Eye (tissue), 1 donor: ENCODE data around the gene KRTAP5-10.
"Not testable (repeated sequence)": the region's sequence is repeated elsewhere in the genome, so short reads cannot be mapped to it uniquely, and the experiment has no call there.

Source experiments
- DNase-seq: peaks from one replicate; pipeline ENCODE4 v3.0.0-alpha.2; 2015

The KRTAP5-10 gene

DNA sequence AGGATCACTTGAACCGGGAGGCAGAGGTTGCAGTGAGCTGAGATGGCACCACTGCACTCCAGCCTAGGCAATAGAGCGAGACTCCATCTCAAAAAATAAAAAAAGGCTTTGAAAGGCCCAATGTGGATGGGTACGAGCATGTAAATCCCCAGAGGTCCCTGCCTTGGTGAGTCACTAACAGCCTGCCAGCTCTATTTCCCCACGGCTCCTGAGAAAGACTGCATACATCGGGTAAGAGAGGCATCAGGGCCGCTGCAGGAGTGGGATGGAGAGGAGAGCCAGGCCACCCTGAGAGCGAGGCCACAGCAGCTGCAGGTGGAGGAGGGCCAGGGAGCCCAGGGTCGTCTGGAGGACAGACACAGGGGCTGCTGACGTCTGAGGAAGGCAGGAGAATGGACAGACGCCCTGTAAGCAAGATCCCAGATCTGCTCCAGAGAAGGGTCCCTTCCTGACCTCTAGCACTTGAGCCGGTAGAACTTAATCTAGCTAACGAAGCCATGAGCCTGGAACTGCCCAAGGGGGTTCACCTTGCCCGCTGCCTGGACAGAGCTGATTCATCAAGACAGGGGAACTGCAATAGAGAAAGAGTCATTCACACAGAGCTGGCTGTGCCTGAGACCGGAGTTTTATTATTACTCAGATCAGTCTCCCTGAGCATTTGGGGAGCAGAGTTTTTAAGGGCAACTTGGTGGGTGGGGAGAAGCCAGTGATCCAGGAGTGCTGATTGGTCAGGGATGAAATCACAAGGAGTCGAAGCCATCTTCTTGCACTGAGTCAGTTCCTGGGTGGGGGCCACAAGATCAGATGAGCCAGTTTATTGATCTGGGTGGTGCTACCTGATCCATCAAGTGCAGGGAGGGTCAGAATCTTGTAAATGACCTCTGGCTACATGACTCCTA, 22.2 kb upstream of the KRTAP5-10 start:
- no peak for DNase-seq

DNA sequence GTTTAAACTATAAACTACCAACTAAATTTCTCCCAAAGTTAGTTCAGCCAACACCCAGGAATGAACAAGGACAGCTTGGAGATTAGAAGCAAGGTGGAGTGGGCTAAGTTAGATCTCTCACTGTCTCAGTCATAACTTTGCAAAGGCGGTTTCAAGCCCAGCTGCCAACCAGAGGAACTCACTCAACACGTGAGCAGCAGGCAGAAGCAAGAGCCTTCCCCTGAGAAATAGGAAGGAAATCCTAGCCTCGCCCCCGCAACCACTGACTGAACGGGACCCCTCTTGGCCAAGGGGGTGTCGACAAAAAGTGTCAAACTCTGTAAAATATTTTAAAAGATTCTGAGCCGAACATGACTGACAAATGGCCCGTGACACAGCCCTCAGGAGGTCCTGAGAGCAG, 21.5 kb upstream of the KRTAP5-10 start:
- DNase-seq = no peak

DNA sequence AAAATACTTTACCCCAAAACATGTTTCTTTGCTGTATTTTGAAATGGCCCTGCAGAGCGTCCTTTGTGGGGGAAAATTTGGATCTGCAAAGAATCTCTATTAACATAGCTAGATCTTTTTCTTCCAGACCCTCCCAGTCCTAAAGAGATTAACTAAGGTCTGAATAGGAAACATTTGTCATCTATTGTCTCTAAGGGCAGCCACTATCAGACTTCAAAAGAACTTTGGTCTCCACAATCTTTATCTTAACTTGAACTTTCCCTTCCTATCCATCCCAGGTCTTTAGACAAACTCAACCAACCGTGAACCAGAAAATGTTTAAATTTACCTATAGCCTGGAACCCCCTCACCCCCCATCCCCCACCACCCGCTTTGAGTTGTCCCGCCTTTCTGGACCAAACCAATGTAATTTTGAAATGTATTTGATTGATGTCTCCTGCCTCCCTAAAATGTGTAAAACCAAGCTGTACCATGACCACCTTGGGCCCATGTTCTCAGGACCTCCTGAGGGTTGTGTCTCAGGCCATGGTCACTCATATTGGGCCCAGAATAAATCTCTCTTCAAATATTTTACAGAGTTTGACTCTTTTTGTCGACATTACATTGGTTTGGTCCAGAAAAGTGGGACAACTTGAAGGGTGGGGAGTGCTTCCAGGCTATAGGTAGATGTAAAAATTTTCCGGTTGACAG, 20.7 kb upstream of the KRTAP5-10 start:
- DNase-seq = no peak

DNA sequence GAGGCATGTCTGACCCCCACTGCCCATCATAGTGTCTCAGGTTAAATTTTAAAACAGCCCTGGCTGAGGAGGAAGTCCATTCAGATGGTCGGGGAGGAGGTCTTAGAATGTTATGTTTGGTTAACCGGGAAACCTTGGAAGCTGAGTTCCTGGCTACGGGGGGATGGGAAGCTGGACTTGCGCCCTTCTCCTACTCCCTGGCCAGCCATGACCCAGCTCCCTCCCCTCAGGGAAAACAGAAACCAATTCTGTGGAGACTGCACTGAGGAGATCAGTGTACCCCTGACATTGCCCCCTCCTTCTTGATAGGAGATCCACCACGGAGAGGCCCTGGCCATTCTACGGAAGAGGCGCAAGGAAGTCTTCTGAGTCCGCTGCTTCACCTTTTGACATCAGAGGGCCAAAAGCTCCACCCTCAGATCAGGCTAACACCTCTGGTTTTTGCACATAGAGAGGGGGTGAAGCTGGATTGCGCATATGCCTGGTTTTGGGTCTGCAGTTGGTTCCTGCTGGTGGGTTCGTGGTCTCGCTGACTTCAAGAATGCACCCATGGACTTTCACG, 19.9 kb upstream of the KRTAP5-10 start:
- DNase-seq = no peak

DNA sequence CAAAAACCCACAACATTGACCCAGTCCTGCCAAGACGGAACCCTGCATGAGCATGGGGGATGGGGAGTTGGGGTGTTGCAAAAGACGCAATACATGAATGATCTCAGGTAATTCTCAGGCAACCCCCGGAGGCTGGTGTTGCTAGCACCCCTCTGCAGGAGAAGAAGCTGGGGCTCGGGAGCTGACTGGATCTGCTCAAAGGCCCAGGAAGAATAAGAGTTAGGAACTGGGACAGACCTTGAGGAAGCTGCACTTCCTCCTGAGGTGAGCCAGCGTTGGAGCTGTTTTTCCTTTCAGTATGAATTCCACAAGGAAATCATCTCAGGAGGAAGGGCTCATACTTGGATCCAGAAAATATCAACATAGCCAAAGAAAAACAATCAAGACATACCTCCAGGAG, 17.2 kb upstream of the KRTAP5-10 start, which contains the start of gene KRTAP5-9:
Gene KRTAP5-9 (plus strand): TSS at position 301 of the 400 bp plus-strand sequence. CDS start 238 bp downstream, outside the sequence.
- no peak for DNase-seq

DNA sequence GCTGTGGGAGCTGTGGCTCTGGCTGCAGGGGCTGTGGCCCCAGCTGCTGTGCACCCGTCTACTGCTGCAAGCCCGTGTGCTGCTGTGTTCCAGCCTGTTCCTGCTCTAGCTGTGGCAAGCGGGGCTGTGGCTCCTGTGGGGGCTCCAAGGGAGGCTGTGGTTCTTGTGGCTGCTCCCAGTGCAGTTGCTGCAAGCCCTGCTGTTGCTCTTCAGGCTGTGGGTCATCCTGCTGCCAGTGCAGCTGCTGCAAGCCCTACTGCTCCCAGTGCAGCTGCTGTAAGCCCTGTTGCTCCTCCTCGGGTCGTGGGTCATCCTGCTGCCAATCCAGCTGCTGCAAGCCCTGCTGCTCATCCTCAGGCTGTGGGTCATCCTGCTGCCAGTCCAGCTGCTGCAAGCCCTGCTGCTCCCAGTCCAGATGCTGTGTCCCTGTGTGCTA, 16.6 kb upstream of the KRTAP5-10 start:
- DNase-seq = no peak

DNA sequence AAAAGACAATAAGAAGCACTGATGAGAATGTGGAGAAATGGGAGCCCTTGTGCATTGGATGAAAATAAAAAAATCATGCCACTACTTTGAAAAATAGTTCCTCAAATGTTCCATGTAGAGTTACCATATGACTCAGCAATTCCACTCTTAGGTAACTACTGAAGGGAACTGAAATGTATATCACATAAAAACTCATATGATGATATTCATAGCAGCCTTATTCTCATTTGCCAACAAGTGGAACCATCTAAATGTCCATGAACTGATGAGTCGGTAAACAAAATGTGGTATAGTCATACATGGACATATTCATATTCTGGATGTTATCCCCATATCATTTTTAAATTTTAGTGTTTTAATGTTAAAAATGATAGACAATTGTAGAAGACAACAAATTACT, 13.7 kb upstream of the KRTAP5-10 start:
- no peak for DNase-seq

DNA sequence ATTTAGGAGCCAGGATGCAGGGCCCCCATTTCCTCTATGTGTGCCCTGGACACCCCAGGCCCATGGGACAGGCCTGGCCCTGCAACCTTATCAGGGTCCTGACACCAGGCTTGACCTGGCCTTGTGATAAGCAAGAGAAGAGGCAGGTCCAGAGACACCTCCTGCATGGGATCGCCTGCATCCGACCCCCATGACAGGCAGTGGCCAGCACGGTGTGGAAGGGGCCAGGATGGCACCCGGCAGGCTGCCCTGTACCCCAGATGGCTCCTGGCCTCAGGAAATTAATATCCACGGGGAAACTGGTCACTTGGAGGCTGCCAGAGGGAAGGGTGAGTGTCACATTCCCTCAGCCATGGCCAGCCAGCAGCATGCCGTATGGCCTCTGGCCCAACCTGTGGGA, 10.4 kb upstream of the KRTAP5-10 start:
- no peak for DNase-seq

DNA sequence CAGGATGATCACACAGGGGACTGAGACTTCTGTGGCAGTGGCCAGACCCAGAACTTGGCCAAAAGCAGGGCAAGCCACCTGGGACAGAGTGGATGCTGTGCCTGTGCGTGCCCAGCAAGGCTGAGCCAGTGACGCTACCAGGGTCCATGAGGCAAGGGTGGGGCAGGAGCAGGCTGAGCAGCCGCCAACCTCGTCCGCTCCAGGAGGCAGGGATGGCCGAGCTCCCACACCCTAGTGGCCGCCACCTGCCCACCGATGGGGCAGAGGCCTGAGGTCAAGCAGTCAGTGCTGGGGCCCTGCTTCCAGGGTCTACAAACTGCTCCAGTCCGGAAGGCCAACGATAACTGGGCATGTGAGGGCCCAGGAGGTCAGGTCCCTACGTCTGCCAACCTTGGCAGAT, 9.9 kb upstream of the KRTAP5-10 start:
- no peak for DNase-seq

DNA sequence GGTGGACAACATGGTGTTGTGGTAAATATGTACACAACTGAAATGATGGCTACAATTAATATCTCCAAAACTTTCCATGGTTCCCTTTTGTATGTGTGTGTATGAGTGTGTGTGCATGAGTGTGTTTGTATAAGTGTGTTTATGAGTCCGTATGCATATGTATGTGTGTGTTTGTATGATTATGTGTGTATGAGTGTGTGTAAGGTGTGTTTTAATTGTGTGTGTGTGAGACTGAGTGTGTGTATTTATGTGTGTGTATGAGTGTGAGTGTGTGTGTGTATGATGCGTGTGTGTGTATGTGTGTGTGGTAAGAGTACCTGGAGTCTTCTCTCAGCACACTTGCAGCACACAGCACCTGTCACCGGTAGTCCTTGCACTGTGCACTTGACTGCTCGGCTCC, 9.3 kb upstream of the KRTAP5-10 start:
- DNase-seq = no peak

DNA sequence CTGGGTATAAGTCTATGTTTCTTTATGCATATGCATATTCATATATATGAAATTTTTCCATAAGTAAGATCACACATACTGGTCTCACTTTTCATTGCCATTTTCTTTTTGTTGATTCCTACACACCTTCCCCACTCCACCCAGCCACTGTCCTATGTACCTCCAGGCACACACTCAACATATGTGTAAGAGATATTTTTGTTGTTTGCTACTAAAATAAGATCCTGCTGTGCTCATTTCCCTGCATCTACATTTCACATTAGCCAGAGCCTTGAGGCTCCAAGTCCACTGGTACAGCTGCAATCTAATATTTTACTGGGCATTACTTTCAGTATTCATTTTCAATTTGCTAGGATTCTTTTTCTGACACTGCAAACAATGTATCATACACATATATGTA, 8.1 kb upstream of the KRTAP5-10 start:
- no peak for DNase-seq

DNA sequence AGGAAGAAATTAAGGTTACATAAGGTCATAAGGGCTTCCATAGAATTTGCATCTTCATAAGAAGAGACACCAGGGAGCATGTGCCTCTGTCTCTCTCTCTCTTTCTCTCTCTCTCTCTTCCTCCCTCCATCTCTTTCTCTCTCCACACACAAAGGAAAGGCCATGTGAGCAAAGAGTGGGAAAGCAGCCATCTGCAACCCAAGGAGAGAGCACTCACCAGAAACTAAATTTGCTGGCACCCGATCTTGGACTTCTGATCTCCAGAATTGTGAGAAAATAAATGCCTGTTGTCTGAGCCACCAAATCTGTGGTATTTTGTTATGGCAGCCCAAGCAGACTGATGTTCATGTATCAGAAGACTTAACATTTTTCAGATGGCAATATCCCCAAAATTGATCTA, 6.4 kb upstream of the KRTAP5-10 start:
- DNase-seq = no peak

DNA sequence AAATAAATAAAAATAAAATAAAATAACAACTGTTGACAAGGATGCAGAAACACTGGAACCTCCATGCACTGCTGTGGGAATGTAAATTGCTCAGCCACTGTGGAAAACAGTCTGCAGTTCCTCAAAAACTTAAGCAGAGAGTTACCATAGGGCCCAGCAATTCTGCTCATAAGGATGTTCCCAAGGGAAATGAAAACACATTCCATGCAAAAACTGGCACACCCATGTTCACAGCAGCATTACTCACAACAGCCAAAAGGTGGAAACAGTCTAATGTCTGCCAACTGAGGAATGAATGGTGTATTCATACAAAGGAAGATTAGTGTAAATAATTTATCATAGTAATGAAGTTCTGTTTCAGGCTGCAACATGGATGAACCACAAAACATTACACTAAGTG, 3.2 kb upstream of the KRTAP5-10 start:
- no peak for DNase-seq

DNA sequence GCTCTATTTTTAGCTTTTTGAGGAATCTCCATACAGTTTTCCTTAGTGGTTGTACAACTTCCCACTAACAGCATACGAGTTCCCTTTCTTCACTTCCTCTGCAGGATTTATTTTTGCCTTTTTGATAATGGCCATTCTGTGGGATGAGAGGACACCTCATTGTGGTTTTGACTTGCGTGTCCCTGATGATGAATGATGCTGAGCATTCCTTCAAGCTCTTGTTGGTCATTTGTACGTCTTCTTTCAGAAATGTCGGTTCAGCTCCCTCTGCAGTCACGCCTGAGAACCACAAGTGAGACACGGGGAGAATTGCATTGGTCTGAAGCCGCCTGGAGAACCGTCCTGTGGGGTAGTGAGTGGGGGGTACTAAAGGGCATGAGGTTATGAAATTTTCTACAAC, 2.0 kb upstream of the KRTAP5-10 start:
- DNase-seq = peak; percentile 52

DNA sequence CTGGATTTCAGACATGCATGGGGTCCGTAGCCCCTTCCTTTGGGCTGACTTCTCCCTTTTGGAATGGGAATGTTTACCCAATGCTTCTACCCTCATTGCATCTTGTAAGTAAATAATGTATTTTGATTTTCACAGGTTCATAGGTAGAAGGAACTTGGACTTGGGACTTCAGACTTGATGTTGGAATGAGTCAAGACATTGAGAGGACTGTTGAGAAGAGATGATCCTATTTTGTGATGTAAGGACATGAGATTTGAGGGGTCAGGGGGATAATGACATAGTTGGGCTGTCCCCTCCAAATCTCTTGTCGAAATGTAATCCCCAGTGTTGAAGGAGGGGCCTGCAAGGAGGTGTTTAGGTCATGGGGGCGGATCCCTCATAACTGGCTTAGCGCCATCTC, 933 bp upstream of the KRTAP5-10 start:
- DNase-seq = no peak

DNA sequence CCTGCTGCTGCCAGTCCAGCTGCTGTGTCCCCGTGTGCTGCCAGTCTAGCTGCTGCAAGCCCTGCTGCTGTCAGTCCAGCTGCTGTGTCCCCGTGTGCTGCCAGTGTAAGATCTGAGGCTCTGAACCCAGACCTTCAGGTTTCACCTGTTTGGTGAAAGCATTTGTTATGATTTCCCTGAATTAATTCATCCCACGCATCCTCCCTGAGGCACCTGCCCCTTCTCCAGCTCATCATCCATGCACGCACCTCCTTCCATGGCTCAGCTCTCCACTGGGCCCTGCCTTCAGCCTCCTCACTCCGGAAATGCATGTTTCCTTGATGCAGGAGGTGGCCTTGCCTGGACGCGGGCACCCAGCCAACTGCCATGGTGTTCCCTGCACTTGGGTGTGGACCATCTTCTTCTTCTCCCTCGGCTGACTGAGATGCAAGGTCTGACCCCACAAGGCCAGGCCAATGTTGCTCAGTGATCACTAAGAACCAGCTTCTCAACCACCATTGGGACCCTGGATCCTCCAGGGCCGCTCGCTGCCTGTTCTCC, 788 bp downstream of the KRTAP5-10 start:
- no peak for DNase-seq

DNA sequence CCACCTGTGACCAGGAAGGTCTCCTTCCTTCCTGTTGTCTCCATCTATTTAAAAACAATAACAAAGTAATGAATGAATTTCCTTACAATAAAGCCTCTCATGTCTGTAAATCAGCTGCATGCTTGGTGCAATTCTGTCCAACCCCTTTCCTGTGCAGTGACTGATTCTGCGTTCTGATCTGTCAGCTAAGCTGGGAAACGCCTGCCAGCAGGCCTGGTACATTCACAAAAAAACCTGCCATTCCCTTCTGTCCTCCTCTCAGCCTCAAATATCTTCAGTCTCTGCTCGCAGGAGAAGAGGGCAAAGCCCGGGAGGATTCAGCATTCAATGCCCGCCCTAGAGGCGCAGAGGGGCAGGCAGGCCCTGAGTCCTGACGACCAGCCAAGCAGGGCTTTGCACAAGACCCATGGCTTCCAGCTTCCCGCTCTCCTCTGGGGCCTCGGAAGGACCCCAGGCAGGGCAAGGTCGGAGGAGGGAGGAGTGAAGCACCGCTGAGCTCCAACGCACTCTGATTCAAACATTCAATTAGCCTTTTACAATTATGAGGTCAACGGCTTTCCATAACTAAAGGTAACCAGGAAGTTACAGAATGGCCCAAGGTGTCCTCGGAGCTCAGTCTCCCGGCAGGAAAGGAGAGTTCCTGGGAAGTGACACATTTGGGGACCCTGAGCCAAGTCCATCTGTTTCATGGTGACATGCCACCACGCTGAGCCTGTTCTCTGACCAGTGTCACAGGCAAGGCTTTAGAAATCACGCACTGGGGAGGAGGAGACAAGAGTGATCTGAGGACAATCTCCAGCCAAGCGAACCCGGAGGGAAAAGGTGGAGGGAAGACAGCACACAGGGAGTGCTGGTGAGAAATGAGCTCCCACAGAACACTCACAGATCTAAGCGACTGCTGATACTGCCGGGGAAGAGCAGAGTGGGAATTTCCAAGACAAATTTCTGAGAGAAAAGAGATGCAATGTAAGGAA, 1.6 kb downstream of the KRTAP5-10 start:
- DNase-seq = peak; percentile 43

DNA sequence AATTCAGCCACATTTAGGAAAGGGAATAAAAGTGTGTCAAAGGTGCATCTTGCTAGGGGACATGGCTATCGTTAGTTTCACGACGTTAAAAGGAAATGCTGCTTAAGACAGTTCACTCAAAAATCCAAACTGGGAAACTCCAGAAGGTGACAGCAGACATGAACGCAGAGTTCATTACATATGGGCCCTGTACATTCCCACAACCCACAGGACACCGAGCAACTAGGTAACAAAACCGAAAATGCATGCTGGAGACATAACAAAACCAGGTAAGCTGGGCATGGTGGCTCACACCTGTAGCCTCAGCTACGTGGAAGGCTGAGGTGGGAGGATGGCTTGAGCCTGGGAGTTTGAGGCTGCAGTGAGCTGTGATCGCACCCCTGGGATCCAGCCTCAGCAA, 2.3 kb downstream of the KRTAP5-10 start:
- DNase-seq = not testable (repeated sequence)

DNA sequence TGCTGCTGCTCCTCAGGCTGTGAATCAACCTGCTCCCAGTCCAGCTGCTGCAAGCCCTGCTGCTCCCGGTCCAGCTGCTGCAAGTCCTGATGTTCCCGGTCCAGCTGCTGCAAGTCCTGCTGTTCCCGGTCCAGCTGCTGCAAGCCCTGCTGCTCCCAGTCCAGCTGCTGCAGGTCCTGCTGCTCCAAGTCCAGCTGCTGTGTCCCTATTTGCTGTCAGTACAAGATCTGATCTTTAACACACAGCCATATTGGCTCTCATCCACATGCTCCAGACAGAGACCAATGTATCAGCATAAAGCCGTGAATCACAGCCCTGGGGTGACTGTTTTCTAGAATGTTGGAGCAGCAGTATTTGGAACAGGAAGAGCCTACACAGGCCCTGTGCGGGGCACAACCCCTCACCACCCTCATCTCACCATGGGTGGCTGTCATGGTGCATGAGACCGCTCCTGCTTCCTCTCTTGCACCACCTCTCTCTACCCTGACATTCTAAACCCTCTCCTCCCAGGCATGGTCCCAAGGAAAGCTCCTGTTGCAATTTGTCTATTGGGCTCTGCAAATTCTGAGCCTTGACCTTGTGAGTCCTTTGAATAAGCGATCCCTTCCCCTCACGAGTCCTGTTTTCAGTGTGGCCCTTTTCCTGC, 3.5 kb downstream of the KRTAP5-10 start:
- DNase-seq = peak; percentile 30

DNA sequence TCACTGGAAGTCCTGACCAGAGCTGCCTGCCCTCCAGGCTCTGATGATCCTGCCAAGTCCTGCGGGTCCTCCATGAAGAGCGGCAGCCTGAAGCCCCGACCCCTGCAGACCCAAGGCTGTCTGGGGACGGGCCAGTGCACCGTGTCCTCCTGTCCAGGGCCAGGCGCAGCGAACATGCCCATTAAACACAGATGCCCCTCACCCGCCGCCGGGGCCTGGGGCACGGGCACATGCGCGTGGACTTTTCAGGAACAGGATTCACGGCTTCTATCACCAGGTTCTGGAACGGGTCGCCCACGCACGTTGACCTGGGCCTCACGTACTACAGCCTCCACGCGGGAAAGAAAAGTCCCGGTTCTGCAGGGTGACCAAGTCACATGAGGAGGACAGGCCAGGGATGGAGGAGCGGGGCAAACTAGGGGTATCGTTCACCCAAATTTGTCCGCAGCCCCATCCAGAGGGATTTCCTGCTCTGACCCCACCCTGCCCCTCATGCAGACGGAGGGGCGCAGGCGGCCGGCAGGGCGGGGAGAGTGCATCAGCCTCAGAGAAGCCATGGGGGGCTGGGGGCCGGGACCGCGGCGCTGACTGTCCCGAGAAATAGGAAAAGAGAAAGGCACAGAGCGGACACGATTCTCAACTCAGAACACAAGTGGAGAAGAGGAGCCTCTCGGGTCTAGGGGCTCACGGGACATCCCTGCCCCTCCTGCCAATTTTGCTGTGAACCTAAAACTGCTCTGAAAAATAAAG, 5.9 kb downstream of the KRTAP5-10 start:
- DNase-seq = not testable (repeated sequence)

DNA sequence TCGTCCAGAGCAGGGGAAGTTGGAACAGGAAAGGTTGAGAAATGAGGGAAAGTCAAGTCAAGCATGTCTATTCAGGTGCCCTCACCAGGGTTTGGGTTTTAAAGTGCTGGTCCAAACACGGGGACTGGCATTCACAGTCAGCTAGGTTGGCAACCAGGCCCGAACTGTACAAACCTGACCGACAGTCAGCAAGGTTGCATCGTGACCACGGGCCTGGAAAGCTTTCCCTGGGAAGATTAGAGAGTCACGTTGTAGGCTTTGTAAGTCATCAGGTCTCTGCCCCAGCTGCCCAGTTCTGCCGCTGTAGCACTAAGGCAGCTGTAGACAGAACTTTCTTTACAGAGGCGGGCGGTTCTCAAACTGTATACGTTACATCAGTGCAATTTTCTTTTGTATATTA, 7.4 kb downstream of the KRTAP5-10 start:
- no peak for DNase-seq
